GM12878 (cell line): Measurements from ENCODE around the gene TRIM58. TPM values are rescaled to one million over a fixed set of nuclear protein-coding genes. Genes with fewer than 3 reads are reported as not detected.

Source experiments
- ATAC-seq: fragments of 200-7000 bp; cut with Tn5 transposase; 3 replicates; pipeline ENCODE4 v1.9.1; 2020; ENCODE audit warnings: mild to moderate bottlenecking, moderate library complexity
- BruUV-seq: library from RNA; stranded (reverse); fragments of 400-500 nt; replicated peaks from 2 replicates; lab custom pipeline; 2021; lab: Mats Ljungman, UMichigan
- CTCF ChIA-PET: fragments of 300-600 bp; sonication (Branson Sonifier 250); formaldehyde crosslinking; extraction: SDS; loops from one replicate; lab custom pipeline; 2021; ENCODE audit warnings: inconsistent platforms; lab: Yijun Ruan, JAX
- POLR2A ChIA-PET: fragments of 350-600 bp; formaldehyde crosslinking; extraction: SDS; loops from one replicate; lab custom pipeline; 2021; ENCODE audit warnings: inconsistent platforms; lab: Charles Lee
- RAD21 ChIA-PET: fragments of 300-600 bp; sonication (Branson Sonifier 250); formaldehyde crosslinking; loops from one replicate; lab custom pipeline; 2023; ENCODE audit warnings: antibody characterized with exemption; ENCODE audit not compliant: unreplicated experiment; lab: Charles Lee
- SMC1A ChIA-PET: fragments of 300-600 bp; sonication (Branson Sonifier 250); formaldehyde crosslinking; loops from one replicate; lab custom pipeline; 2023; ENCODE audit not compliant: unreplicated experiment, uncharacterized antibody; lab: Charles Lee
- DNase-seq: peaks from one replicate; pipeline ENCODE4 v3.0.0-alpha.2; 2011; ENCODE audit warnings: low read depth, low spot score
- FAIRE-seq: peaks from 3 replicates; lab custom pipeline; 2011; peaks lifted over from hg19 to GRCh38; lab: Jason Lieb, UNC
- H2AFZ ChIP-seq: 2 replicates; pipeline ENCODE4 v1.6.0; 2011; ENCODE audit warnings: low read depth, low read length, control low read depth; ENCODE audit not compliant: control insufficient read depth
- H3K27ac ChIP-seq: 2 replicates; pipeline ENCODE4 v1.5.1; 2011; ENCODE audit warnings: control low read depth; ENCODE audit not compliant: control insufficient read depth, insufficient read depth
- H3K27me3 ChIP-seq, 2 experiments: replicated peaks in 1 of 2; 2 replicates each; pipeline versions ENCODE4 v1.6.0 to v1.6.1; 2011; ENCODE audit warnings: low read length in 1 of 2; ENCODE audit not compliant: control insufficient read depth in 2 of 2, insufficient read depth in 2 of 2
- H3K36me3 ChIP-seq, 2 experiments: 2 replicates each; pipeline ENCODE4 v1.5.1; 2011; ENCODE audit warnings: low read length in 1 of 2; ENCODE audit not compliant: control insufficient read depth in 2 of 2, insufficient read depth in 2 of 2
- H3K4me1 ChIP-seq: 2 replicates; pipeline ENCODE4 v1.6.1; 2011; ENCODE audit warnings: mild to moderate bottlenecking, low read length, moderate library complexity, mixed read lengths; ENCODE audit not compliant: control insufficient read depth, insufficient read depth
- H3K4me2 ChIP-seq: 2 replicates; pipeline ENCODE4 v1.6.0; 2011; ENCODE audit warnings: control low read depth; ENCODE audit not compliant: control insufficient read depth, insufficient read depth
- H3K4me3 ChIP-seq: fragments of 200-600 bp; sonication (generic); 2 replicates; pipeline ENCODE4 v1.5.1; 2016
- H3K79me2 ChIP-seq: 2 replicates; pipeline ENCODE4 v1.6.0; 2011; ENCODE audit warnings: low read length; ENCODE audit not compliant: control insufficient read depth, insufficient read depth
- H3K9ac ChIP-seq: 2 replicates; pipeline ENCODE4 v1.8.0; 2011; ENCODE audit warnings: low read length, control low read depth, mixed read lengths; ENCODE audit not compliant: control insufficient read depth, insufficient read depth
- H3K9me3 ChIP-seq: replicated peaks from 3 replicates; pipeline ENCODE4 v1.5.1; 2011; ENCODE audit warnings: mild to moderate bottlenecking, low read length; ENCODE audit not compliant: control insufficient read depth, insufficient read depth
- H4K20me1 ChIP-seq: 2 replicates; pipeline ENCODE4 v1.6.0; 2011; ENCODE audit not compliant: control insufficient read depth, insufficient read depth
- ESRRA ChIP-seq: IDR thresholded peaks from 2 replicates; pipeline ENCODE4 v1.6.1; 2012; ENCODE audit warnings: mild to moderate bottlenecking, low read length, improper control_type of control experiment
- JUNB ChIP-seq: IDR thresholded peaks from 2 replicates; pipeline ENCODE4 v1.6.1; 2016; ENCODE audit warnings: antibody characterized with exemption, mild to moderate bottlenecking
- LARP7 ChIP-seq: fragments of 450-650 bp; IDR thresholded peaks from 2 replicates; pipeline ENCODE4 v1.6.1; 2017; ENCODE audit warnings: mild to moderate bottlenecking
- NKRF ChIP-seq: fragments of 450-650 bp; conservative IDR thresholded peaks from 2 replicates; pipeline ENCODE4 v1.6.1; 2017; ENCODE audit warnings: mild to moderate bottlenecking, moderate library complexity
- NRF1 ChIP-seq: conservative IDR thresholded peaks from 2 replicates; pipeline ENCODE4 v1.6.1; 2011; ENCODE audit warnings: mild to moderate bottlenecking, low read depth, low read length, improper control_type of control experiment
- RUNX3 ChIP-seq: IDR thresholded peaks from 2 replicates; pipeline ENCODE4 v1.6.1; 2012; ENCODE audit warnings: low read length, inconsistent platforms
- SMARCA5 ChIP-seq: fragments of 450-650 bp; IDR thresholded peaks from 2 replicates; pipeline ENCODE4 v1.6.1; 2017; ENCODE audit warnings: mild to moderate bottlenecking
- SUPT20H ChIP-seq: IDR thresholded peaks from 2 replicates; pipeline ENCODE4 v1.6.1; 2011; ENCODE audit warnings: low read depth, mild to moderate bottlenecking, low read length, moderate library complexity, borderline replicate concordance; ENCODE audit not compliant: control insufficient read depth
- TBL1XR1 ChIP-seq: IDR thresholded peaks from 2 replicates; pipeline ENCODE4 v1.6.1; 2012; ENCODE audit warnings: low read depth, low read length, improper control_type of control experiment
- ZNF24 ChIP-seq: fragments of 450-650 bp; IDR thresholded peaks from 2 replicates; pipeline ENCODE4 v1.6.1; 2017; ENCODE audit warnings: antibody characterized with exemption, mild to moderate bottlenecking
- WGBS: methylation state at CpG from one replicate; pipeline ENCODE4 v1.1.6; 2016; ENCODE audit warnings: low lambda C conversion rate; ENCODE audit not compliant: insufficient replicate concordance, insufficient coverage; ENCODE audit errors: missing lambda C conversion rate; 5-methylcytosine and 5-hydroxymethylcytosine counted together
- in situ Hi-C: fragments of 300-500 bp; cut with MboI; formaldehyde crosslinking; loops from 9 replicates; pipeline ENCODE4 v1.14.3; 2018; ENCODE audit warnings: mixed read lengths
- intact Hi-C: fragments of 100-400 bp; cut with micrococcal nuclease; formaldehyde crosslinking; loops from one replicate; pipeline ENCODE4 v1.14.2; 2022; ENCODE audit not compliant: unreplicated experiment
- polyA plus RNA-seq, 11 experiments: library from polyadenylated mRNA; depleted of rRNA in 4 of 11; unstranded in 6 of 11; stranded (reverse) in 5 of 11; fragments of >200 nt; fragmentation: Nextera tagmentation in 4 of 11; fragmentation: Illumina TruSeq in 1 of 11; extraction: Ambion mirVana in 4 of 11; extraction: Trizol in 1 of 11; gene quantifications; 1 replicate in 1 of 11; 2 replicates in 10 of 11; pipeline versions ENCODE4 v1.2.1 to v1.2.3, GENCODE V29; 2011 to 2016; ENCODE audit warnings: inconsistent platforms in 2 of 11, missing spikeins in 2 of 11, low read depth in 1 of 11
- total RNA-seq, 4 experiments: library from RNA; depleted of rRNA in 3 of 4; stranded (reverse); fragments of >200 nt in 3 of 4; fragmentation: Illumina TruSeq in 1 of 4; extraction: Trizol in 1 of 4; gene quantifications; 2 replicates each; pipeline versions ENCODE4 v1.2.1 to v1.2.3, GENCODE V29; 2013 to 2021

TRIM58 gene
- total and polyA plus RNA-seq, 10 of the 15 experiments (the other 5 are each of a cell fraction or from before 2014, with no cell fraction given): not detected

GRCh38 chr1:247905181-247905580, 48.2 kb downstream of the TRIM58 start:
- intact Hi-C loops: no loop called here

More at GRCh38 chr1:247905181-247905580, 48.2 kb downstream of the TRIM58 start:
- no TSS peak for BruUV-seq
- CTCF ChIA-PET: no interaction called here
- no peaks in the 10 kb centered on the region for H3K36me3 ChIP-seq
- no peaks in the 10 kb centered on the region for H3K27me3 ChIP-seq
- H3K27ac ChIP-seq: no peak overlapping the region
- no peaks in the 10 kb centered on the region for H3K4me1 ChIP-seq
- no peaks in the 10 kb centered on the region for H4K20me1 ChIP-seq
- POLR2A ChIA-PET: no interaction called here
- in situ Hi-C loops: no loop called here
- H3K4me3 ChIP-seq: no peak overlapping the region
- no peak for TF ChIP-seq LARP7
- no peak for TF ChIP-seq NKRF
- no peak for TF ChIP-seq RUNX3
- TF ChIP-seq SMARCA5: no peak
- TF ChIP-seq NRF1: no peak
- TF ChIP-seq TBL1XR1: no peak
- no peak for TF ChIP-seq JUNB
- no peak for TF ChIP-seq ZNF24
- no peak for TF ChIP-seq ESRRA
- no peak for TF ChIP-seq SUPT20H
- no peak overlapping the region for H3K4me2 ChIP-seq
- DNase-seq (no peak), ATAC-seq (no peak), FAIRE-seq (no peak)
- H3K9me3 ChIP-seq: no peaks in the 10 kb centered on the region
- SMC1A ChIA-PET: no interaction called here
- no peaks in the 10 kb centered on the region for H3K79me2 ChIP-seq
- no peak overlapping the region for H3K9ac ChIP-seq
- 73% methylated on average over 13 of the region's 13 CpGs for WGBS
- RAD21 ChIA-PET: no interaction called here
- H2AFZ ChIP-seq: no peak overlapping the region
